Osteoblast (primary cell): ENCODE measurements around the gene DUSP8. TPM values are rescaled to one million over a fixed set of nuclear protein-coding genes. Genes with fewer than 3 reads are reported as not detected.

Experiments
- DNase-seq: peaks from one replicate; pipeline ENCODE4 v3.0.0; 2011; ENCODE audit warnings: low spot score, mixed read lengths; ENCODE audit not compliant: insufficient read length; ENCODE audit errors: missing footprints
- H2AFZ ChIP-seq: 2 replicates; pipeline ENCODE4 v1.6.0; 2011; ENCODE audit warnings: mild to moderate bottlenecking, low read length
- H3K27ac ChIP-seq: 2 replicates; pipeline ENCODE4 v1.5.1; 2011; ENCODE audit warnings: mild to moderate bottlenecking, low read depth, low read length, moderate library complexity
- H3K27me3 ChIP-seq: 2 replicates; pipeline ENCODE4 v1.6.0; 2012; ENCODE audit warnings: mild to moderate bottlenecking, control low read depth, inconsistent platforms, low read length, moderate library complexity; ENCODE audit not compliant: insufficient read depth
- H3K36me3 ChIP-seq: 2 replicates; pipeline ENCODE4 v1.5.1; 2011; ENCODE audit warnings: mild to moderate bottlenecking, low read length, control low read depth, moderate library complexity; ENCODE audit not compliant: insufficient read depth
- H3K4me1 ChIP-seq: 2 replicates; pipeline ENCODE4 v1.5.1; 2011; ENCODE audit warnings: mild to moderate bottlenecking, low read length, control low read depth, moderate library complexity; ENCODE audit not compliant: insufficient read depth
- H3K4me2 ChIP-seq: 2 replicates; pipeline ENCODE4 v1.6.0; 2011; ENCODE audit warnings: mild to moderate bottlenecking, low read length; ENCODE audit not compliant: insufficient read depth
- H3K4me3 ChIP-seq: fragments of 200-600 bp; sonication (generic); 3 replicates; pipeline ENCODE4 v1.5.1; 2012; ENCODE audit warnings: mild to moderate bottlenecking, low read length, inconsistent platforms; ENCODE audit not compliant: insufficient read depth
- H3K79me2 ChIP-seq: 2 replicates; pipeline ENCODE4 v1.6.0; 2012; ENCODE audit warnings: mild to moderate bottlenecking, low read length, control low read depth, inconsistent platforms; ENCODE audit not compliant: insufficient read depth
- H3K9me3 ChIP-seq: 2 replicates; pipeline ENCODE4 v1.5.1; 2011; ENCODE audit warnings: low read depth, low read length, control low read depth
- H4K20me1 ChIP-seq: 2 replicates; pipeline ENCODE4 v1.6.0; 2012; ENCODE audit warnings: mild to moderate bottlenecking, low read length, control low read depth; ENCODE audit not compliant: insufficient read depth
- CTCF ChIP-seq: IDR thresholded peaks from 2 replicates; pipeline ENCODE4 v1.5.1; 2011; ENCODE audit warnings: mild to moderate bottlenecking, low read depth, low read length, moderate library complexity; ENCODE audit errors: extremely low read depth
- total RNA-seq: library from RNA; depleted of rRNA; stranded (reverse); fragments of >200 nt; gene quantifications from 2 replicates; pipeline ENCODE4 v1.2.3, GENCODE V29; 2012

DUSP8 gene
- total RNA-seq, 1 donor = under 0.01 TPM

- H2AFZ ChIP-seq = no peak overlapping the region
- no peaks in the 10 kb centered on the region for H3K79me2 ChIP-seq
- no peak overlapping the region for H3K4me3 ChIP-seq
- peaks cover 29% of the 10 kb centered on the region for H4K20me1 ChIP-seq
- no peaks in the 10 kb centered on the region for H3K36me3 ChIP-seq
- no peak for TF ChIP-seq CTCF
- H3K9me3 ChIP-seq = no peaks in the 10 kb centered on the region
- H3K4me1 ChIP-seq = no peaks in the 10 kb centered on the region
- no peak overlapping the region for H3K4me2 ChIP-seq
- peaks cover 20% of the 10 kb centered on the region for H3K27me3 ChIP-seq
- H3K27ac ChIP-seq = no peak overlapping the region
- peak; percentile 77 for DNase-seq
Measured at GRCh38 chr11:1569251-1569780, 2.8 kb downstream of the DUSP8 start.

- no peaks in the 10 kb centered on the region for H3K9me3 ChIP-seq
- H3K4me2 ChIP-seq = no peak overlapping the region
- H3K4me3 ChIP-seq = no peak overlapping the region
- H3K27ac ChIP-seq = no peak overlapping the region
- H4K20me1 ChIP-seq = peaks cover 33% of the 10 kb centered on the region
- H3K36me3 ChIP-seq = no peaks in the 10 kb centered on the region
- H3K27me3 ChIP-seq = peaks cover 12% of the 10 kb centered on the region
- peak; percentile 67 for DNase-seq
- H3K79me2 ChIP-seq = no peaks in the 10 kb centered on the region
- TF ChIP-seq CTCF = no peak
- no peak overlapping the region for H2AFZ ChIP-seq
- H3K4me1 ChIP-seq = no peaks in the 10 kb centered on the region
Measured at GRCh38 chr11:1568441-1568911, 3.6 kb downstream of the DUSP8 start.

- Histone ChIP-seq H3K4me2 (no peak overlapping the region), H3K4me3 (no peak overlapping the region), H4K20me1 (peaks cover 36% of the 10 kb centered on the region), H3K27ac (no peak overlapping the region), H3K36me3 (no peaks in the 10 kb centered on the region), H3K4me1 (no peaks in the 10 kb centered on the region), H2AFZ (no peak overlapping the region), H3K27me3 (peaks cover 4% of the 10 kb centered on the region), H3K79me2 (no peaks in the 10 kb centered on the region), H3K9me3 (no peaks in the 10 kb centered on the region)
- no peak for TF ChIP-seq CTCF
- DNase-seq = peak; percentile 87
Measured at GRCh38 chr11:1567721-1568100, 4.4 kb downstream of the DUSP8 start.

- Histone ChIP-seq H4K20me1 (peaks cover 36% of the 10 kb centered on the region), H2AFZ (no peak overlapping the region), H3K27me3 (no peaks in the 10 kb centered on the region), H3K9me3 (no peaks in the 10 kb centered on the region), H3K36me3 (no peaks in the 10 kb centered on the region), H3K79me2 (no peaks in the 10 kb centered on the region), H3K4me1 (no peaks in the 10 kb centered on the region), H3K4me2 (no peak overlapping the region), H3K4me3 (no peak overlapping the region), H3K27ac (no peak overlapping the region)
- DNase-seq = peak; percentile 58
- no peak for TF ChIP-seq CTCF
Measured at GRCh38 chr11:1567052-1567720, 4.9 kb downstream of the DUSP8 start.
